OCI-LY3 (cell line): ENCODE results near the gene GADD45G.

Experiments used
- CTCF ChIP-seq: fragments of 200-600, 300-600 bp; sonication (generic); IDR thresholded peaks from 2 replicates; pipeline ENCODE4 v1.5.1; 2014; ENCODE audit warnings: antibody characterized with exemption, low read length, low read depth
- EZH2phosphoT487 ChIP-seq: fragments of 200-600 bp; shearing (Covaris generic); IDR thresholded peaks from 2 replicates; pipeline ENCODE4 v1.6.1; 2018; ENCODE audit warnings: antibody characterized with exemption, mixed run types, low read depth

- TF ChIP-seq CTCF, result no peak
- TF ChIP-seq EZH2phosphoT487, result no peak
Measured at GRCh38 chr9:89592213-89592815, 12.5 kb upstream of the GADD45G start.
